HG02840 (cell line): Measurements from ENCODE around the gene CDYL2.

ENCODE experiments used
- ATAC-seq: cut with Tn5 transposase; IDR thresholded peaks from one replicate; pipeline ENCODE4 v1.9.1; 2021; ENCODE audit warnings: mild to moderate bottlenecking, moderate library complexity, moderate number of reproducible peaks; ENCODE audit not compliant: unreplicated experiment, low FRiP score

The CDYL2 gene

DNA sequence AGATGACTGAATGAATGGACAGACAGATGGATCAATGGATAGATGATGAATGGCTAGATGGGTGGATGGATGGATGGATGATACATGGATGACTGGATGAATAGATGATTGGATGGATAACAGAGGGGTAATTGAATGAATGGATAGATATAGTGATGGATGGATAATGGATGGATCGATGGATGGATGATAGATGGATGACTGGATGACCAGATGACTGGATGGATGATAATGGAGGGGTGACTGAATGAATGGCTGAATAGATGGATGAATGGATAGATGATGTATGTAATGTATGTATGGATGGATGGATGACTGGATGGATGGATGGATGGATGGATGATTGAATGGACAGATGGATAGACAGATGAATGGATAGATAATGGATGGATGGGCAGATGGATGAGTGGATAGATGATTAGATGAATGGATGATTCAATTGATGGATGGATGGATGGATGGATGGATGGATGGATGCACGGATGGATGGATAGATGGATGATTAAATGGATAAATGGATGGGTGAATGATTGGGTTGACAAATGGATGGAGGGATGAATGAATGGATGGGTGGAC, 87.7 kb downstream of the CDYL2 start:
- no peak for ATAC-seq

- ATAC-seq: no peak
These were observed 93.0 kb downstream of the CDYL2 start for GRCh38 chr16:80711406-80711805.

- ATAC-seq: no peak
These were observed 93.5 kb downstream of the CDYL2 start for GRCh38 chr16:80710918-80711317.

GRCh38 chr16:80708823-80709222, 95.6 kb downstream of the CDYL2 start:
- no peak for ATAC-seq

- no peak for ATAC-seq
These were observed 96.7 kb downstream of the CDYL2 start for GRCh38 chr16:80707686-80708085.

DNA sequence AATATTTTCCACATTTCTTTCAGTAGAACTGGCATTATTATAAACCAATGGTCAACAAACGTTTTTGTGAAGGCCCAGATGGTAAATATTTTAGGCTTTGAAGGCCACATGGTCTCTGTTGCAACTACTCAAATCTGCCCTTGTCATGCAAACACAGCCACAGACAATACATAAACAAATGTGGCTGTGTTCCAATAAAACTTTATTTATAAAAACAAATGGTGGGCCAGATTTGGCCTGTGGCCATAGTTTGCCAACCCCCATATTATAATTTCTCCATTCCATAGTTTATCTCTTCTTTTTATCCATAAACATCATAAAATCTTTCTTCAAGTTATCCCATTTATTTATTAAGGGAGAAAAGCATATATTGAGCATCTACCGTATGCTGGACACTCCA, 98.8 kb downstream of the CDYL2 start:
- no peak for ATAC-seq

DNA sequence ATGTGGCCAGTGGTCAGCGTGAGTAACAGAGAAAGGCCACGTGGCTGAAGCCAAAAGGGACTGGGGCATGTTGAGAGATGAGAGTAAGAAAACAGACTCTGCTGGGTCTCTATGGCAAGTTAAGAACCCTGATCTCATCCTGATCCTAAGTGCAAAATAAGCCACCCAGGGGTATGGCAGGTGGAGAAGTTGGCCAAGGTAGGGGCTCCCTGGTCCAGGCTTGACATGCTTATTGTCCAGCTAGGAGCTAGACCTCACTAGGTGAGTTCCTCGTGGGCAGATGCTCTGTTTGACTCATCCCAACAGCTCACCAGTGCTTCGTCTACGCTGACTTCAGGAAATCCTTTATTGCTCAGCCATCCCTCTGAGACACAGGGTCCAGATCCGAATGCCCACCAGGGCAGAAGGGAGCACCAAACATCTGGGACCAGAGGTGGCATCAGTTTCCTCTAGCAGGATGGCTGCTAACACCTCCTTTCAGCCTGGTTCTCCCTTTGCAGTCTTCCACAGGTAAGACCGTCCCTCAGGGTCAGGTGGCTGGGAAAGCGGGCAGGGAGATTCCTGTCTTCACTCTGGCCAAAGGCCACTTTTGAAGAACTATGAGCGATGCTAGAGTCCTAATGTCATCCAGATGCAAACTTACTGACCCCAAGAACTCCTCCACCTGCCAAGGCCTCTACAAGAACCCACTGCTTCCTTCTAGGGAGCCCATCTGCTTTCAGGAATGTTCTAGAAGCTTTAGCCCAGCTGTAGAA, 99.5 kb downstream of the CDYL2 start:
- ATAC-seq: no peak

- no peak for ATAC-seq
These were observed 101.0 kb downstream of the CDYL2 start for GRCh38 chr16:80703131-80704071.

GRCh38 chr16:80702696-80703095, 101.7 kb downstream of the CDYL2 start:
- no peak for ATAC-seq

- ATAC-seq: no peak
These were observed 103.8 kb downstream of the CDYL2 start for GRCh38 chr16:80700558-80700957.

DNA sequence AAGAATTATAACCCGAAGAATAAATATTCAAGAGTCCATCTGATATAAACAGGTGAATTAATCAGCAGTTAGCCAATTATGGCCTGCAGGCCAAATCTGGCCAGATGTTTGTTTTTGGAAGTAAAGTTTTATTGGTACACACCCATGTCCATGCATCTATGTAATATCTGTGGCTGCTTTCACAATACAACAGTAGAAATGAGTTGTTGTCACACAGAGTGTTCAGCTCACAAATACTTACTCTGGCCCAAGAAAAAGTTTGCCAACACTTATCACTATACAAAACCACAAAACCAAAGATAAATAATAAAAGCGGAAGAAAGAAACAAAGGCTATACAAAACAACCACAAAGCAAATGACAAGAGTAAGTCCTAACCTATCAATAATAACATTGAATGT, 109.4 kb downstream of the CDYL2 start:
- ATAC-seq: no peak

DNA sequence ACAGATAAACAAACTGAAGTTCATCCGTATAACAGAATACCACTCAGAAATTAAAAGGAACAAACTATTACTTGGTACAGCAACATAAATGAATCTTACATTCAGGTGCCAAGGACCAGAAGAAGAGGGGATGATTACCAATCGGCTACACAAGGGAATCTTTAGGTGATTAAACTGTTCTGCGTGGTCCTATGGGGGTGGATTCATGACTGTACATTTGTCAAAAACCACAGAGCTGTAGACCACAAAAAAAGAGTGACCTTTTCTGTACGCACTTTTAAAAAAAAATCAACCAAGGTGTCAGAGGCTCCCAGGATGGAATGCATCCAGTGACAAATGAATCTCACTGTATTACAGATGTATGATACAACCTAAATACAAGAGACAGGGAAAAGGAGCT, 110.8 kb downstream of the CDYL2 start:
- ATAC-seq: no peak

GRCh38 chr16:80692270-80692669, 112.1 kb downstream of the CDYL2 start:
- ATAC-seq: no peak

DNA sequence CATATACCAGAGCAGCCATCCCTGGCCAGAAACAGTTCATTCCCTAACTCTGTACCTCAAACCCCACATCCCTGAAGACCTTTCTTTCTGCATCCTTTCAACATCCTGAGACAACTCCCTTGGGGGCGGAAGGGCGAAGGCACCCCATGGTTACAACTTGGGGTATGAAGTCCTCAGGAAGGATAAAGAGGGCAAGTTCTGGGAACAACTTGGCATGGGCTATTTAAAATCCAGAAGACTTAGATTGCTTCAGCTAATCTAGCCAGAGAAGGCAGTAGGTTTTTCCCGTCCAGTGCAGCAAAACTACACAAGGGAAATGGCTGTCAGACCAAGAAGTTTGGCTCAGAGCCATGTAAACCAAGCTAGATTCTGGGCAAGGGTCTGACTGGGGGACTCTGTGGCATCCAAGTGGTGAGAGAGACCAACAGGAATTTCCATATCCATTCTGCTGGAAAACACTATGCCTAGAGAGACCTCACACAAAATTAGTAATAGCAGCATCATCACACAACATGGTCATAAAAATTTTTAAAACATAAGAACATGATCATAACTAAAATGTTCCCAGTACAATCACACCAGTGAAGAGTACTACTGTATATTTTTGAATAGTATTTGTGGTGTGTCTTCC, 113.2 kb downstream of the CDYL2 start:
- ATAC-seq: no peak

GRCh38 chr16:80689487-80689886, 114.9 kb downstream of the CDYL2 start:
- ATAC-seq: no peak

DNA sequence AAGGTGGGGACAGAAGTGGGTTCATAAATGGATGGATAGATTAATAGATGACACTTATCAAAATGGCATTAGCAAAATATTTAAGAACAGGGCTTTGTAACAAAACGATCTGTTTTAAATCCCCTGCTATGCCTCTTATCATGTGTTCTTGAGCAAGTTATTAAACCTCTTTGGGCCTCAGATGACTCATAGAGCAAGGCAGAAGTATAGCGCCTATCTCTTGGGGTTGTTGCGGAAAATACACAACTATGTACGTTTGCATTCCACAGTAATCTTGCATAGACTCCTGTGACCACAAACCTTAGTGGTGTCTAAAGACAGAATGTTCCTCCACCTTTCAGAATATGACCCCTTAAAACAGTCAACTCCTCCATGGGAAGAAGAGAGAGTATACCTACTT, 116.8 kb downstream of the CDYL2 start:
- ATAC-seq: no peak

DNA sequence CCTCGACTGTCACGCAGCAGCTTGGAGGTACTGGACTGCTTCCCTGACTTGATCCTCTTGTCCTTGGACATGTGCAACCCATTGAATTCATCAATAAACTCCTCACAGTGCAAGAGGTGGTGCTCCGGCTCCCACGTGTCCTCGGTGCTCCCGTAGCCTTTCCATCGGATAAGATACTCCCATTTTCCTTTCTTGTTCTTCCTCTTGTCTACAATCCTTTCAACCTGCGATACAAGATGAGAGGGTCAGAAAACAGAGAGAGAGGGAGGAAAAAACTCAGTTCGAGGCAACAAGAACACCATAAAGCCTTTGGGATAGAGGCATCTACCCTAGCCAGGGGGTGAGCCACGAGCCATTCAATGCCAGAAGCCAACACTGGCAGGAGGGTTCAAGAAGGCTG, 119.5 kb downstream of the CDYL2 start:
- no peak for ATAC-seq

GRCh38 chr16:80684136-80684765, 120.1 kb downstream of the CDYL2 start:
- no peak for ATAC-seq

DNA sequence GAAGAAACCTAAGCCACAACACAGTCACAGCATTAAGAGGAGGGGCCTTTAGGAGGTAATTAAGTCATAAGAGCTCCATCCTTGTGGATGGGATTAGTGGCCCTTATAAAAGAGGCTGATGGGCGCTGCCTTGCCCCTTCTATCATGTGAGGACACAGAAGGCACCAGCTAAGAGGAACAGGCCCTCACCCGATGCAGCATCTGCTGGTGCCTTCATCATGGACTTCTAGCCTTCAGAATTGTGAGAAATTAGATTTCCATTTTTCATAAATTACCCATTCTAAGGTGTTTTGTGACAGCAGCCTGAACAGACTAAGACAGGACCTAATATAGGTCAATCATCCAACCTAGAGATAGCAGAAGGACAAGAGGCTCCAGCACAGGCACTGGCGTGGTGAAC, 120.8 kb downstream of the CDYL2 start:
- ATAC-seq: no peak

DNA sequence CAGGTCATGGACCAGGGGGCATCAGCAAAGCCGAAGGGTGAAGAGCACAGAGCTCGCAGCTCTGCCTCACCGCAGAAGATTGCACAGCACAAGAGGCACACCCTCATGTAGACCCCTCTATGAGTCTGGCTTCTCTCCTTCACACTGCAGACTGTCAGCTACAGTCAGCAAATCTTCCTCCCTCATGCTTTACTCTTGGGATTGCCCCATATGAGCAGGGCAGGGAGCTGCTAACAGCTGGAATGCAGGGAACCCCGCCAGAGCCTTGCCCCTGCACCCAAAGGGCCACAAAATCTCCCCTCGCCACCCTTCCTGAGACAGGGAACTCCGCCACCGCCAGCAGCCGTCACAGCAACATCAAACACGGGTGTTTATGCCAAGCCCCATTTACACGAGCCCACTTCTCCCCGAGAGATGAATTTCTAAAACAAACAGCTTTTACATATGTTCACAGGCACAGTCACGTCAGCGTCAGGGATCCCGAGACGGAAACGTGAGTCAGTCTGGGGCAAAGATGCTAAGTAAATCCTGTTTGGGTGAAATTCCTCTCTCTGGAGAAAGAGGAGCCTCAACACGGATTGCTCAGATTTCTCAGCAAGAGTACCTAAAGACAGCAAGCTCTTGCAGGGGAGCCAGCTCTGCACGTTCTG, 121.9 kb downstream of the CDYL2 start:
- ATAC-seq: no peak
